Activated CD4-positive, alpha-beta T cell treated with anti-CD3 and anti-CD28 coated beads for 48 hours (primary cell): Measurements from ENCODE around the gene CAVIN1.
"Not testable (repeated sequence)": the region's sequence is repeated elsewhere in the genome, so short reads cannot be mapped to it uniquely, and the experiment has no call there.

Experiments used
- DNase-seq: peaks from one replicate; pipeline ENCODE4 v3.0.0-alpha.2; 2020

Gene CAVIN1, protein sequence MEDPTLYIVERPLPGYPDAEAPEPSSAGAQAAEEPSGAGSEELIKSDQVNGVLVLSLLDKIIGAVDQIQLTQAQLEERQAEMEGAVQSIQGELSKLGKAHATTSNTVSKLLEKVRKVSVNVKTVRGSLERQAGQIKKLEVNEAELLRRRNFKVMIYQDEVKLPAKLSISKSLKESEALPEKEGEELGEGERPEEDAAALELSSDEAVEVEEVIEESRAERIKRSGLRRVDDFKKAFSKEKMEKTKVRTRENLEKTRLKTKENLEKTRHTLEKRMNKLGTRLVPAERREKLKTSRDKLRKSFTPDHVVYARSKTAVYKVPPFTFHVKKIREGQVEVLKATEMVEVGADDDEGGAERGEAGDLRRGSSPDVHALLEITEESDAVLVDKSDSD

DNA sequence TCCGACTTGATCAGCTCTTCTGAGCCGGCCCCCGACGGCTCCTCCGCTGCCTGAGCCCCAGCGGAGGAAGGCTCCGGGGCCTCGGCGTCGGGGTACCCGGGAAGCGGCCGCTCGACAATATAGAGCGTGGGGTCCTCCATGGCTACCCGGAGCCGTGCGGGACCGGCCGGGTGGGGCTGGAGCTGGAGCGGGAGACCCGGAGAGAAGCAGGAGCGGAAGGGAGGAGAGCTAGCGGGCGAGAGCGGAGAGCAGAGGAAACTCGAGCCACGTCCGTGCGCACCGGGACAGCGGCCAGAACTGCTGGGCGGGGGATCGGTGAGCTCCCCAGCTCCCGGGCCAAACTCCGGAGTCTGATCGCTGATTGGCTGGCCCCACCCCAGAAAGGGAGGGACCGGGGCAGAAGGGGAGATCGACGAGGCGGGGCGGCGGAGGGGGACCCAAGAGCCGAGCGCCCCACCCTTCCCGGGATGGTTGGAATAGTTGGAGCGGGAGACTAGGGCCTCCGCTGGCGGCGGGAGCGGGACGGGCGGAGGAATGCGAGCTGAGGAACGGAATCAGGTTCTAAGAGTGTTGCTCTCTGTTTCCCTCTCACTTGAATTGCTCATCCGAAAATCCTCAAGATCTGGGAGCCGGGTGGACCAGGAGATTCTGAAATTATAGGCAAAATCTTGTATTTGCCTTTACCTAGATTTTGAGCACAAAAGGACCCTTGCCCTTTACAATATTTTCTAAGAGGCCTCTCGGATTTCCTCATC lies at the start of gene CAVIN1:
Gene CAVIN1 (minus strand): TSS at position 299 of the 755 bp plus-strand sequence. CDS start 159 bp downstream, at position 140.
- peak; percentile 47 for DNase-seq

DNA sequence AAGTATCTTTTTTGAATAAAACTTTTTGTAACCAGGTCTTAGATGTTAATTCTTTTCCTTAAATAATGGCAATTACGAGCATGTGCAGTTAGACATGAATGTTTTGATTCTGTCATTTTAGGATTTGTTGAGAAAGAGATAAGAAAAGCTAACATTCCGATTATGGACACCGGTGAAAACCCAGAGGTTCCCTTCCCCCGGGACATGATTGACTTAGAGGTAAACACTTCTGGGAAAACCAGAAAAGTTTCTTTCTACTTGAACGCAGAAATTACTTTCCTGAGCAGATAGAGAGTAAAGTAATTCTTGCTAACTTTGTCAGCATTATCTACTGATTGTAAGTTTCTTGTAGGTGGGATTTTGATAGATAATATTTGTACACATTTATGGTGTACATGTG lies 44.8 kb upstream of the CAVIN1 start:
- DNase-seq: no peak

DNA sequence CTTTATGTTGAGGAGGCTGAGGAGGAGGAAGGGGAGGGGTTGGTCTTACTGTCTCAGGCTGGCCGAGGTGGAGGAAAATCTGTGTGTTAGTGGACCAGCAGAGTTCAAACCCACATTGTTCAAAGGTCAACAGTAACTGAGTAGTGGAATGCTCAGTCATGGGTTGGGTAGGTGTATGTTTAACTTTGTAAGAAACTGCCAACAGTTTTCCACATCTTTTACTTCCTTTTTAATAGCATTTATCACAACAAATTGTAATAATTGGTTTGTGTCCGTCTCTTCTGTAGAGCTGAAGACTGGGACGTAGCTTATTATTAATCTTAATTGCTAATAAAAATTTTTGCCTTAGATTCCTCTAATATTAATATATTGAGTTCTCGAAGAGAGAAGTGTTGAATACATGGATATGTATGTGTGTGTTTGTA lies 40.9 kb upstream of the CAVIN1 start:
- DNase-seq: no peak

DNA sequence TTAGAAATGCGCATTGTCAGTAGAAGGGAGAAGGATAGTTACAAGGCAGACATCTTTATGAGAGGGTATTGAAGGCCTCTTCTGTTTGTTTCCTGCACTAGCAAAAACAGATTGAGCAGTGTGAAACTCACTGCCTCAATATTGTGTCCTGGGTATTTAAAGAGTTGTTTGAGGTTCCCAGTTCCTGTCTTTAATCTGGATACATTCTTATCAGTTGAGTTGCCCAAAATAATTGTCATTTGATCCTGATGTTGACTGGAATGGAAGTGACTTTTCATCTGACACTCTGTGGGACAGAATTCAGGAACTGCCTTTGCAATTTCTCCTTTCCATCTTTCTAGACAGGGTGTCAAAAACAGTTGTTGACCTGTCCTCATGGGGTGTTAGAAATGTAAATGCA lies 37.3 kb upstream of the CAVIN1 start:
- DNase-seq: no peak

DNA sequence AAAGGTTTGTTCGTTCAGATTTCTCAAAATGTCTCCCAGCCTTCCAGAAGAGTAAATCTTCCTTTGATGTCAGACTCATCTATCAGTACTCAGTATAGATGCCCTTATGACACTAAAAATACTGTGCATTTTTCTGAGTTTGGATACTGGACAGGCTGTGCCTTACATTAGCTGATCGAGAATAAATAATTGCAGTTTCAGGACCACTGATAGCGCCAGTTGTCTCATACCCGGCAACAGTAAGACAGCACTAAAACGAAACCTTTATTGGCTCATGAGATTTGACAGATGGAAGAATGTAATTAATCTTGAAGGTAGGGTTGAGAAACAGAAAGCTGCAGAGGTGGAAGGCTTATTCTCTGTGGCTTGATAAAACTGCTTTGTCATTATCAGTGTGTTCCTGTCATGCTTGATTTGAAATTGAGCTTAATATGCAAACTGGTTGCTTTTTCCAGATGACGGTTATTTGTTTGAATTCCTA lies 36.8 kb upstream of the CAVIN1 start:
- no peak for DNase-seq

DNA sequence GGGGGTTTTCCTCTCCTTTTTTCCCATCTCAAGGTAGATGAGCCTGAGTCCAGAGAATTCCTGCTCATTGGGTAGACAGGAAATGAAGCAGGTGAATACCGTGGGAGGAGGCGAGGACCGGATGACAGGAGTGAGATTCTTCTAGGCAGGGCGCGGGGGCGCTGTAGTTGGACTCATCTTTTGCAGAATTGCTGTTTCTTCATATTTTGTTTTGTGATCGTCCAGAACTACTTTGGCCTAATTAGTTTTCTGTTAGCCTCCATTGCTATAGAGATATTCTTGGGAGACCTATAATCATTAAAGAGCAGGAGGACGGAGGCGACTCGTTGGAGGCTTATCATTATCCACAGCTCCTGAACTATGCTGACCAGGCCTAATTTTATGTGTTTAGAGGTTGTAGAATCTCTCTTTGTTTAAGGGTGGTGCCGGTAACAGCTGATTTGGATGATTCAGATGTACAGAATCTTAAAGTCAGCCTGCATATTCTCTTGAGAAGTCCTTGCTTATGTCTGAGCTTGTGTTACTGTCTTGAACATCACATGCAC lies 36.3 kb upstream of the CAVIN1 start:
- peak; percentile 58 for DNase-seq

DNA sequence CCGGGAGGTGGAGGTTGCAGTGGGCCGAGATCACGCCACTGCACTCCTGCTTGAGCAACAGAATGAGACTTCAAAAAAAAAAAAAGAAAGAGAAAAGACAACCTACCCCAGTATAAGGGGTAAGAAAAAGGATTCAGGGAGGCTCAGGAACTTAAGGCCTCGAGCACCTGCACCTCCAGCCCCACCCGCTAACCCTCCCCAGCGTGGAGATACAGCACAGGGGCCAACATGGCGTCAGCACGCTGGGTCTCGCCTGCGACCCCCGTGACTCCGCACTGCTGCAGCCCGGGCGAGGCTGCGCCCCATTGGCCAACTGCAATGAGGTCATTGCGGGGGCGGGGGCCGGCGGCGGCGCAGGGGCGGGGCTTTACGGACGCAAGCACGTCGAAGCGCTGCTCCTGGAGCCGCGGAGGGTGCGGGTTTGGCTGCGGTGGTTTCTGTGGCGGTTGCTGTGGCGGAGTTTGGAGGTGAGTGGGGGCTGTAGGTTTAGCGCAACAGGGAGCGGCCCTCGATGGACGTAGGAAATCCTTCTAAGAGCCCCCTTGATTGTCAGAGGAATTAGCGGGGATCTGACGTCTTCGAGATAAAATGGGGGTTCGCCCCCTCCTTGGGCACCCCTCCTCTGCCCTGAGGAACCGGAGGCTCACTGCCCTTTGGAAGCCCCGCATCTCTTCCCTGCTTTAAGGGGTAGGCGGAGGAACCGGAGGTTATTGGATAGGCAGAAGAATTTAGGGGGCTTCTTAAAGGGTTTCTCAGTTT lies 35.6 kb upstream of the CAVIN1 start, which contains the start of gene ATP6V0A1:
Gene ATP6V0A1 (plus strand): TSS at position 382 of the 759 bp plus-strand sequence. CDS start 2,017 bp downstream, outside the sequence.
- peak; percentile 96 for DNase-seq

DNA sequence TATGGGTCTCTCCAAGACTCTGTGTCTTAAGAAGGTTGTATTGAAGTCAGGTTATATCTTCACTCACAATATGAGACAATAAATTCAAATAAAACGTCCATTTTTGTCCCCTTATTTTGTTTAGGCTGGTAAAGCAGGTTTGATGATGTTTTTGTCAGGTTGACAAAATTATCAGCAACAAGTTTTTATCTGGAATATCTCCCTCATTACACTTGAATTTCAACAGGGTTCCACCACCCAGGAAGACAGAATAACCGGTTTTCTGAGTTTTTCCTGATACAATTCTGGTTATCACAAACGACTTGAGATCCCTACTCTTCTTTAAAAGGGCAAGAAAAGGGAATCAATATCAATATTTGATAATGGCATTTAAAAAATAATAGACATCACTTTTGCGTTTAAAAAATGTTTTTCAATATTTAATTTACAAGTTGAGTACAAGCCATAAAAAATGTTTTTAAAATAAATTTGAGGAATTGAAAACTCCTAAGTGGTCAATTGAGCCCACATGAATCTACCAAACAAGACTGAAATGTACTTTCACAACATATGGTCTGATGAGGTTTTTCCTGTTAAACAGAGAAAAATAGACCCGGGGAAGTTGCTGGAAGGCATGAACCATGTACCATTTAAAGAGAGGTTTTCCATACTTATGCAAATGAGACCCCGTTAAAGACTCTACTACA lies 34.2 kb upstream of the CAVIN1 start:
- DNase-seq: no peak

DNA sequence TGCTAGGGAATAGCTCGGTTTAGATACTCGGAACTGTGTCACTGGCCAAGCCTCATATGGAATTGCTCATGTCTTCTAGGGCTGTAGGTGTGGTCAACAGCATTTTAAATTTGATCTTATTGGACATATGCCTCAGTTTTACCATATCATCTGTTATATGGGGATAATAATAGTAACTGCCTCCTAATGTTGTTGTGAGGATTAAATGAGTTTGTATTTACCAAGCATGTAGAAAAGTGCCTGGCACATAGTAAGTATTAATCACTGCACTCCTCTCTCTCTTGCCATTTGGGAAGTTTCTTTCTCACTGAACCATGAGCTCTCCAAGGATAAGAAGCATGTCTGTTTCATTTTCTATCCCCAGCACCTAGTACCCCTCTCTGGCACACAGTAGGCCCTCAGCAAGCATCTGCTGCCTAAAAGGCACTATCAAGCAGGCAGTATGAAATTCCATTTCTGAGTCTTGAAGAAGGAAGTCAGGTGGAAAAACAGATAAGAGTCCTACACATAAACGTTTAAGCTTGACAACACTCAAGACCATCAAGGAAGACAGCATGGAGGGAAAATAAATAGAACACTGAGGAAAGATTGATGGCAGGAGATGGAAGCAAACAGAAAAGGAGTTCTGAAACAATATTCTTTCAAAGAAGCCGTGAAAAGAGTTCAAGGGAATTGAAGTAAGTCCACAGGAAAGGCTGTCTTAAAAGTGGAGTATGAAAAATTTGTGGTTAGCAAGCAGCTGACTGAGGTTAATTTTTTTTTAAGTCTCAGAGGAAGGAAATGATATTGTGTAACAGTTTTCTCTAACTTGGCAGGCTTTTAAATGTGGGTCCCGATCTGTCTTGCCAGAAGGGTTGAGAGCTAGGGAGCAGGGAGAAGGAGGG lies 33.4 kb upstream of the CAVIN1 start:
- DNase-seq: no peak

DNA sequence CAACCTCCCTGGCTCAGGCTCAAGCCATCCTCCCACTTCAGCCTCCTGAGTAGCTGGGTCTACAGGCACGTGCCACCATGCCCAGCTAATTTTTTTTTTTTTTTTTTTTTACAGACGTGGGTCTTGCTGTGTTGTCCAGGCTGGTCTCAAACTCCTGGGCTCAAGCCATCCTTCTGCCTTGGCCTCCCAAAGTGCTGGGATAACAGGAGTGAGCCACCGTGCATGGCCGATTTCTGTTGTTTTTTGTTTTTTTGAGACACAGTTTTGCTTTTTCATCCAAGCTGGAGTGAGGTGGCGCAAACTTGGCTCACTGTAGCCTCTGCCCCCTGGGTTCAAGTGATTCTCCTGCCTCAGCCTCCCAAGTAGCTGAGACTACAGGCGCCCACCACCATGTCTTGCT lies 31.9 kb upstream of the CAVIN1 start:
- DNase-seq: not testable (repeated sequence)

DNA sequence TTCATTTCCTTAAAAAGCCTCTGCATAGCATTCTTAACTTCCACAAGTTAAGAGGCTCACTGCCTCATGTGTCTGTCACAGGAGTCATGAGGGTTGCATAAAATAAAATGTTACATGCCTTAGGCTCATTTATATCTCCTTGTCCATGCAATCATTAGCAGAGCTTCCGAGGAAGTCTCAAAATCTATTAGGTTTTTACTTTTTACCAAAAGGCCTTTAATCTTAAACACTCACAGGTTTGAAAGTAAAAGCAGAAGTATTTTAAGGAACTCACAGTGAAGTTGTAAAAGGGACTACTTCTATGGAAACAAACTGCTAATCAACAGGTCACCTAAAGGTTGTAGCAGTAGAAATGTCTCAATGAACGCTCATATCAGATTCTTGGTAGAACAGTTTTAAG lies 30.4 kb upstream of the CAVIN1 start:
- DNase-seq: no peak

DNA sequence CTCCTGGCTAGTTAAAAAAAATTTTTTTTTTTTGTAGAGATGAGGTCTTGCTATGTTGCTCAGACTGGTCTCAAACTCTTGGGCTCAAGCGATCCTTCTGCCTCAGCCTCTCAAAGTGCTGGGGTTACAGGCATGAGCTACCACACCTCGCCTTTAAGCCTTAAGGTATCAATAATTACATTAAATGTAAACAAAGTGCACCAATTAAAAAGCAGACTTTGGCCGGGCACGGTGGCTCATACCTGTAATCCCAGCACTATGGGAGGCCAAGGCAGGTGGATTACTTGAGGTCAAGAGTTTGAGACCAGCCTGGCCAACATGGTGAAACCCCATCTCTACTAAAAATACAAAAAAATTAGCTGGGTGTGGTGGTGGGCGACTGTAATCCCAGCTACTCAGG lies 28.2 kb upstream of the CAVIN1 start:
- DNase-seq: not testable (repeated sequence)

DNA sequence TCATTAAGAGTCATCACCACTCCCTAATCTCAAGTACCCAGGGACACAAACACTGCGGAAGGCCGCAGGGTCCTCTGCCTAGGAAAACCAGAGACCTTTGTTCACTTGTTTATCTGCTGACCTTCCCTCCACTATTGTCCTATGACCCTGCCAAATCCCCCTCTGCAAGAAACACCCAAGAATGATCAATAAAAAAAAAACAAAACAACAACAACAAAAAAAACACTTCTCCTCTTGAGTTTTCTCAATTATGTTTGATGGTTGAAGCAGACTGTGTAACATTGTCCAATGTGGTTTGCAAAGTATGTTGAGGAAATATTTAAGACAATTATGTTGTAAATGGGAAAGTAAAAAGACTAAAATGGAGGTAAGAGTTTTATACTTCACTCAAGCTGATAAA lies 26.8 kb upstream of the CAVIN1 start:
- not testable (repeated sequence) for DNase-seq

DNA sequence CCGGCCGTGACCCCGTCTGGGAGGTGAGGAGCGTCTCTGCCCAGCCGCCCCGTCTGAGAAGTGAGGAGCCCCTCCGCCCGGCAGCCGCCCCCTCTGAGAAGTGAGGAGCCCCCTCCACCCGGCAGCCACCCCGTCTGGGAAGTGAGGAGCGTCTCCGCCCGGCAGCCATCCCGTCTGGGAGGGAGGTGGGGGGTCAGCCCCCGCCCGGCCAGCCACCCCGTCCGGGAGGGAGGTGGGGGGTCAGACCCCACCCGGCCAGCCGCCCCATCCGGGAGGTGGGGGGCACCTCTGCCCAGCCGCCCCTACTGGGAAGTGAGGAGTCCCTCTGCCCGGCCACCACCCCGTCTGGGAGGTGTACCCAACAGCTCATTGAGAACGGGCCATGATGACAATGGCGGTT lies 26.1 kb upstream of the CAVIN1 start:
- DNase-seq: not testable (repeated sequence)

DNA sequence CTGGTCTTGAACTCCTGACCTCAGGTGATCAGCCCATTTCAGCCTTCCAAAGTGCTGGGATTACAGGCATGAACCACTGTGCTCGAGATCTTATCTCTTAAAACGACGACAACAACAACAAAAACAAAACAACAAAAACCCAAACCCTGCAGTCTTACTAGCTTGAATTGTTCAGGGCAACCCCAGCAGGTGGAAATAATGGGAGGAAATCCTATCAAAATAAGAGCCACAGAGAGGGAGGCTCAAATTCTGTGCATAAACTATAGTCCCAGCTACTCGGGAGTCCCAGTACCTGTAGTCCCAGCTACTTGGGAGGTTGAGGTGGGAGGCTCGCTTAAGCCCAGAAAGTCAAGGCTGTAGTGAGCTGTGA lies 19.1 kb upstream of the CAVIN1 start:
- no peak for DNase-seq

DNA sequence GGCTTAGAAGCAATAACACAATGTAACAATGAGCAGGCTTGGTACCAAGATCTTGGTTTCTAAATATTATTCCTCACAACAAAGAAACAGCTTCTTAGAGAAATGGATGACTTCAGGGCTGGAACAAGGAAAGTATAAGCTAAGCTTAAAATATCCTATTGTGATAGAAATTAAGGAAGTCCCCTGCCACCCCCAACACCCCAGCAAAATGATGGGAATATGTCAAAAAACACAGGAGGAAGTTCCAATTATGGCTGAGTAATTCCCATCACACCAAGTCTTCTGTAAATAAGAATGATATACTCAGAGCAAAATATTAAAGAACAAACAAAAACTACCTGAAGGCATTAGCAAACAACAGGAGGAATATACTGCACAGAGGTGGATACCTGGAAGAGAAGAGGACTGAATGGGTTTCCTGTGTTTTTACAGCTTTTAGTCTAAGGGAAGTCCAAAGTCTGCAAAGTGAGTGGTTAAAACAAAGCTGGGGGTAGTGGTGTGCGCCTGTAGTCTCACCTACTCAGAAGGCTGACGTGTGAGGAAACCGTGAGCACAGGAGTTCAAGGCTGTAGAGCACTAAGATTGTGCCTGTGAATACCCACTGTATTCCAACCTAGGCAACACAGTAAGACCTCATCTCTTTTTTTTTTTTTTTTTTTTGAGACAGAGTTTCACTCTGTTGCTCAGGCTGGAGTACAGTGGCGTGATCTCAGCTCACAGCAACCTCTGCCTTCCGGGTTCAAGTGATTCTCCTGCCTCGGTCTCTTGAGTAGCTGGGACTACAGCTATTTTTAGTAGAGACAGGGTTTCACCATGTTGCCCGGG lies 18.5 kb upstream of the CAVIN1 start:
- no peak for DNase-seq

DNA sequence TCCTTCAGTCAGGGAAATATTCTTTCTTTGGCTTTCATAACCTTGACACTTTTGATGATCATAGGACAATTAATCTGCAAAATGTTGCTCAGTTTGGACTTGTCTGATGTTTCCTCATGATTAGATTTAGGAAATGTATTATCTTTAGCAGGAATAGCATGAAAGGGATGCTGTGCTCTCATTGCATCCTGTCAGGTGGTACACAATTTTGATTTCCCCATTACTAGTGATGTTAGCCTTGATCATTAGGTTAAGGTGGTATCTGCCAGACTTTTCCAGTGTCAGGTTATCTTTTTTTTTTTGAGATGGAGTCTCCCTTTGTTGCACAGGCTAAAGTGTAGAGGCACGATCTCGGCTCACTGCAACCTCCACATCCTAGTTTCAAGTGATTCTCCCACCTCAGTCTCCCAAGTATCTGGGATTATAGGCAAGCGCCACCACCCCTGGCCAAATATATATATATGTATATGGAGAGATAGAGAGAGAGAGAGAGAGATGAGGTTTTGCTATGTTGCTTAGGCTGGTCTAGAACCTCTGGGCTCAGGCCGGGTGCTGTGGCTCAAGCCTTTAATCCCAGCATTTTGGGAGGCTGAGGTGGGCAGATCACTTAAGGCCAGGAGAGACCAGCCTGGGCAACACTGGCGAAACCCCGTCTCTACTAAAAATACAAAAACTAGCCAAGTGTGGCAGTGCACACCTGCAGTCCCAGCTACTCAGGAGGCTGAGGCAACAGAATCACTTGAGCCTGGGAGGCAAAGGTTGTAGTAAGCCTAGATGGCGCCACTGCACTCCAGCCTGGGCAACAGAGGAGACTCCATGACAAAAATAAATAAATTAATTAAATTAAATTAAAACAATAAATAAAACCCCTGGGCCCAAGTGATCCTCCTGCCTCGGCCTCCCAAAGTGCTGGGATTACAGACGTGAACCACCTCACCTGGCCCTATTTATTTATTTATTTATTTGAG lies 15.8 kb upstream of the CAVIN1 start:
- peak; percentile 64 for DNase-seq

DNA sequence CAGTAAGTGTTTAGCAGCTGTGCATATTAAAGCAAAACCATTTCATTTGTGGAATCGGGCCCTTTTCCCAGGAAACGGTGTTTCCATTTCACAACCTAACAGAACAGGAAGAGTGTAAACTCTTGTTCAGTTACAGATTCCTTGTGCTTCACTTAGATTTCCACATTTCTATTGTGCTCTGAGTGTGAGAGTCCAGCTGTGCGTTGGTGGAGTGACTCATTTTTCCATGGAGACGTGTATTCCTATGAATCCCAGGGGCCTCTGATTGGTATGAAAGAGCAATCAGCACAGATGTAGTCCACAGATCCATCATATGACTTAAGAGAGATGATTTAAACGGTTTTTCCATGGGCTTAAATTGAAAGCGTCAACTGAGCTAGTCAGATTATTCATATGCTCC lies 13.3 kb upstream of the CAVIN1 start:
- DNase-seq: no peak

DNA sequence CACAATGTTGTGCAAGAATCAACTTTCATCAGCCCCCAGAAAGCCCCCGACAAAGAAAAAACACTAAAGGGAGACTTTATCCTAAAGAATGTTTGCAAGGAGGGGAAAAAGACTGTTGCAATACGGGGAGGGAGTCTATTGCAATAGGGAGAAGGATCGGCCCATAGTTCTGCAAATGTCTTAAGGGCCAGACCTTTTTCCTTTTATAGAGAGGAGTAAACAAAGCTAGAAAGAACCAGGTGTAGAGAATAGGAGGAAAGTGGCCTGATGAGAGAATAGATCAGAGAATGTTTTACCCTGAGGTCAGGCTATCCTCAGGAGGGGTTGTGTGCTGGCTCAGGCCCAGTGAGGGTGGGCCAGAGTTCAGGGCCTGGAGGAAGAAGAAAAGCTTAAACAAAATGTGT lies 8.7 kb upstream of the CAVIN1 start:
- DNase-seq: no peak
